Measurements from ENCODE around the gene DYRK1A.
"Not testable (repeated sequence)": the region's sequence is repeated elsewhere in the genome, so short reads cannot be mapped to it uniquely, and the experiment has no call there.

DYRK1A gene

GRCh38 chr21:37366482-37367316 is at the start of gene DYRK1A:
Gene DYRK1A, plus strand, starts transcription at chr21:37366773. Its CDS starts 53,602 bp downstream, at chr21:37420375.
- DNase-seq (ENCODE audit: low read depth, low spot score): peak; percentile 97

- DNase-seq (ENCODE audit: low read depth, low spot score): no peak
Observed at GRCh38 chr21:37319551-37319950, 47.0 kb upstream of the DYRK1A start.

- no peak for DNase-seq (ENCODE audit: low read depth, low spot score)
Observed at GRCh38 chr21:37322084-37322483, 44.5 kb upstream of the DYRK1A start.

DNA sequence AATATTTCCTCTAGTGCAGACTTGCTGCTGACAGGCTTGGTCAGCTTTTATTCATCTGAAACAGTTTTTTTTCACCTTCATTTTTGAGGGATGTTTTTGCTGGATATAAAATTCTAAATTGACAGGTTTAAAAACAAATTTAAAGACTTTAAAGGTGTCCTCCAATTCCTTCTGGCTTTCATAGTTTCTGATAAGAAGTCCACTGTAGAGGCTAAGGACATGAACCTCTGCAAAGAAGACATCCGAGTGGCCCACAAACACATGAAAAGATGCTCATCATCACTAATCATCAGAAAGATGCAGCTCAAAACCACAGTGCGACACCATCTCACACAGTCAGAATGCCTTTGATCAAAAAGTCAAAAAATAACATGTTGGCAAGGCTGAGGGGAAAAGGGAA is 42.0 kb upstream of the DYRK1A start:
- DNase-seq (ENCODE audit: low read depth, low spot score): no peak

DNA sequence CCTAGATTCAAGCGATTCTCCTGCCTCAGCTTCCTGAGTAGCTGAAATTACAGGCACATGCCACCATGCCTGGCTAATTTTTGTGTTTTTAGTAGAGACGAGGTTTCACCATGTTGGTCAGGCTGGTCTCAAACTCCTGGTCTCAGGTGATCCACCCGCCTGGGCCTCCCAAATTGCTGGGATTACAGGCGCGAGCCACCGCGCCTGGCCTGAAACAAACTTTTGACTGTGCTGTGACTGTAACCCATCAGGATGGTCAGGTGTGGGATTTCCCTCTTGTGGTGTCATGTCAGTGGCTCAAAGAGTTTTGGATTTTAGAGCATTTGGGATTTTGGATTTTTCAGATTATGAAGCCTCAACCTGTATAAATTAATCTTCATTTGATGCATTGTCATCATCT is 38.4 kb upstream of the DYRK1A start:
- DNase-seq (ENCODE audit: low read depth, low spot score): not testable (repeated sequence)

DNA sequence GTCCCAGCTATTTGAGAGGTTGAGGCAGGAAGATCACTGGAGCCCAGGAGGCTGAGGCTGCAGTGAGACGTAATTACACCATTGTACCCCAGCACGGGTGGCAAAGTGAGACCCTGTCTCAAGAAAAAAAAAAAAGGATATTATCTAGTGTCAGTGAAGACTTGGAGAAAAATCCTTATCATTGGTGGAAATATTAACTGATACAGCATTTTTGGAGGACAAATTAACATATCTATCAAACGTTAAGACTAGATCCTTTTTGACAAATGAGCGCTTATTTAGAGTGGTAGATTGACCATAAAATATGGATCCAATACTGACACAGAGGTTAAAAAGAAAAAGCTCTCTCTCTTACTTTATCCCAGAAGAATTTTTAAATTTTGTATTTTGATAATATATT is 35.2 kb upstream of the DYRK1A start:
- no peak for DNase-seq (ENCODE audit: low read depth, low spot score)

DNA sequence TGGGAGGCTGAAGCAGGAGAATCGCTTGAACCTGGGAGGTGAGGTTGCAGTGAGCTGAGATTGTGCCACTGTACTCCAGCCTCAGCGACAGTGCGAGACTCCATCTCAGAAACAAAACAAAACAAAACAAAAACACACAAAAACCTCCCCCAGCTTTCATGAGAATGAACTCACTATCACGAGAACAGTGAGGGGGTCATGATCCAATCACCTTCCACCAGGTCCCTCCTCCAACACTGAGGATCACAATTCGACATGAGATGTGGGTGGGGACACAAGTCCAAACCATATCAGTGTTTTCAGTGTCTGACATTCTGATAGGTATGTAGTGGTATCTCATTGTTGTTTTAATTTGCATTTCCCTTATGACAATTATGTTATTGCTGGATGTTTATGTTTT is 31.5 kb upstream of the DYRK1A start:
- DNase-seq (ENCODE audit: low read depth, low spot score): no peak

GRCh38 chr21:37337179-37337578 is 29.4 kb upstream of the DYRK1A start:
- no peak for DNase-seq (ENCODE audit: low read depth, low spot score)

DNA sequence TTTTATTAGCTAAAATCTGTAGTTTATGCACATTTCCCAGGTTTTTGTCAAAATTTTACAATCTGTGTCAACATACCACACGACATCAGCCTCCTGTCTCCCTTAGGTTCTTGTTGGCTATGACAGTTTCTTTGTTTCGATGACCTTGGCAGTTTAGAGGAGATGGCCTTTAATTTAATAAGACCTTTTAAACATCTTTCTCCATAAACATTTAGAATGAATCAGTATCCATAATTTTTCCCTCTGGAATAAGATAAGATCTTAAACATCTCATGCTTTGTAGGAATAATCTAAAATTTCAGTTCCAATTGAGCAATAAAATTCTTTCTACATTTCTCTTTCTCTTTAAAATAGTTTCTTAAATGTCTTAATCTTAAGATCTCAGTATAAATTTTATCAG is 28.7 kb upstream of the DYRK1A start:
- no peak for DNase-seq (ENCODE audit: low read depth, low spot score)

DNA sequence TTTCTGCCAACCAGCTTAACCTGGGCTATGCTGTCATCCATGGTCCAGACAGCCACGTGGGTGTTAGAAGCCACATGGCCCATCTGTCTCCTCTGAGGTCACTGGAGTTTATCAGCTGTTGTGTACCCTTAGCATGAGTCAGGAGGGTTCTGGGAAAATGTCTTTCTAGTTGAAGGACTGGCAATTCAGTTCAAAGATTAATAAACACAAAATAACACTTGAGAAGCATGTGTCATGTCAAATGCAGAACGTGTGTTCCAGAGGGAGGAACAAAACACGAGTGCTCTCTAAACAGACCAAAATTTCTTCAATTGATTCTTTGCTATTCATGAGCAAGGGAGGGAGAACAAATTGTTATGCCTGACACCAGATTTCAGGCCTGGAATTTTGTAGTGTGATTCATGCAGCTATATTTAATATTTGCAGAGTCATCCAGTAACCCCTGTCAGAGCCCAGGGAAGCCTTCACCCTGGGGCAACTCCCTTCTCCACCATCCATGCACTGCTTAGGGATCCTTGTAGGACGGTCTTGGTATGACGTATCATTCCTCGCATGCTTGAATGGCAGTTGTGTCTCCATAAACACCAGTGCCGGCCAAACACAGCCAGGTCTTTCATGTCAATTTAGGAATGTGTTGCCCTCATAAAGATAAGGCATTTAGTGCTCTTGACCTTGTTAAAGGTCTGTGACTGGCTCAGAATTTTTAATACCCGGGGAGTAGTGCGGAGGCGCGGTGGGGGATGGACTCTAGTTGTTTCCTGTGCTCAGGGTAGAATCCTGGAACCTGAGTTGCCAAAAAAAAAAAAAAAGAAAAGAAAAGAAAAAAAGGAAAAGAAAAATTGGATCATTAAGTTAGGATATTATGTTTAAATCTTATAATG is 27.7 kb upstream of the DYRK1A start:
- no peak for DNase-seq (ENCODE audit: low read depth, low spot score)

DNA sequence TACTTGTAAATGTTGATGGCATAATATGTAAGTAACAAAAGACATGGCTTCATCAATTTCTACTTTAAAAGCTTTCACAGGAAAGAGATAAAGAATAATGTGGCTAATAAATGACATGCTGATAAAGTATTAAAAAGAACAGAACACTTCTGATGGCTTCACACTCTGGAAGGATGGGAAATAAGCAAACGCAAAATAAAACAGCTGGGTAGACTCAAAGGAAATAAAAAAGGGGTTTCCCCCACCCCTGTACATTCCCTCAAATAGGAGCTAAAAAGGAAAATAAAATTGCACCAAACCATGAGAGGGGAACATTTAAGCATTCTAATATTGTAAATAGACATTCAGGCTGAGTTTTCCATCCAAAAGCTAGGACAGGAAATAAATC is 27.0 kb upstream of the DYRK1A start:
- DNase-seq (ENCODE audit: low read depth, low spot score): no peak

DNA sequence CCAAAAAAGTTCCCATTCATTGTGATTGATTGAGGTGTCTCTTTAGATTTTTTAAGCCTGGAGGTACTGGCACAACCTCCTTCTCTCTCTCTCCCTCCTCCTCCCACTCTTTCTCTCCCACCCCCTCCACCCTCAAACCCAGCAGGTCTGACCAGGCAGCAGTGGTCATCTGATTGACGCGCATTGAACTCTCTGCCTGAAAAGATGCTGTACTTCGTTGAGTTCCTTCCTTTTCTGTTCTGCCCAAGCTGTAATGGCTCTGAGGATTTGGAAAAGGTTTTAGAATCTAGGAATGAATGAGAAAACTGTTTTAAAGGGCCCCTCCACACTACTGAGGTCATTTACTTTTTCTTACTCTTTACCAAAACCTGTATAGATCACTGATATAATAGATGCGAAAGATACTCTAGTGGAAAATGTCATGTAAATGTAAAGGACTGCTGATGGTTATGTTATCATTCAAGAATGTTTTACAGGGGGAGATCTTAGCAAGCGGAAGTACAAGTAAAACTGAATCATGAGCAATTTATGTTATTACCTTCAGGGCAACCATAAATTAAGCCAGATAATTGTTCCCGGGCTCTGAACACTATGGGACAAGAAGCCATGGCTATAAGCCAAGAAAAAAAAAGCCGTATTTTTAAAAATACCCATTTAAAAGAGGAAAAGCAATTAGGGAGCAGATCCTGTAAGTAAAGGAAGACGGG is 25.2 kb upstream of the DYRK1A start:
- no peak for DNase-seq (ENCODE audit: low read depth, low spot score)

- no peak for DNase-seq (ENCODE audit: low read depth, low spot score)
Observed at GRCh38 chr21:37342046-37342632, 24.4 kb upstream of the DYRK1A start.

DNA sequence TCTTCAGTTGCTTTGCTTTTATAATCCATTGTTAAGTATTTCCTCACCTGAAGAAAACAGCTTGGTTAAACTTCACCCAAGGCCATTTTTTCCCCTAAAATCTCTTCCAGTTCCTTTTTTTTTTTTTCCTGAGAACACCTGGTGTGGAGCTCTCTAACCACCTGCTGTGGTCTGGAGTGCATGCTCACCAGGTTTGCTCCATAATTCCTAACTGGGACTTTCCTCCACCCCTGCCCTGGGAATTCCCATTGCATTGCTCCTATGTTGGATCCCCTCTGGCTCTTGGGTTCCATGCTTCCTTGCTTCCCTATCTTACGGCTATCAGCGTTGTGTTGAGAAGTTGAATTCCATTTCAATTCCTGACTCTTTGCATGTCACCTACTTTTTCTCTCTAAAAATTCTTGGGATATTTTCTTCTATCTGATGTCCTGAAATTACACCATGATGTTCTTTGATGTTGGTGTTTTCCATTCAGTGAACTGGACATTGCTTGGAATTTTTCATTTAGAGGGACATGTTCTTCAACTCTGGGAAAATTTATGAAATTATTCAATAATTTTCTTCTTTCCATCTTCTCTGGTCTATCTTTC is 19.6 kb upstream of the DYRK1A start:
- no peak for DNase-seq (ENCODE audit: low read depth, low spot score)

GRCh38 chr21:37348664-37349063 is 17.9 kb upstream of the DYRK1A start:
- no peak for DNase-seq (ENCODE audit: low read depth, low spot score)

GRCh38 chr21:37350472-37350871 is 16.1 kb upstream of the DYRK1A start:
- DNase-seq (ENCODE audit: low read depth, low spot score): no peak

- DNase-seq (ENCODE audit: low read depth, low spot score): no peak
Observed at GRCh38 chr21:37356706-37357105, 9.9 kb upstream of the DYRK1A start.

DNA sequence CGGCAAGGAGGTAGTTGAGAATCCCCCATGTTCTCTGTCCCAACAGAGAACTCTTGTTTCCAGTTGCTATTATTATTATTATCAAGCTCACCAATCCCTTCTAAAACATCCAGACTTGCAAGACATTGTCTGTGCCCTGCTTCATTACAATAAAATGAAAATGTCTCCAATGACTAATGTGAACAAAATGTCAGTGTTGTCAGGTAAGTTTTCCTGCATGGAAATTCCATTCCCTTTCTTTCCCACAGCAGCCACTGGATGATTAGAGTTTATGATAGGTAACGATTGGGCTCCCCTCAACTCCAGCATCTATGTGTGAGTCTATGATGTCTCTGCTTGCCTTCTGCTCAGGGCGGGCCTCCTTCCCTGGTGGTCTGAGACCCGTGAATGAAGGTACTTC is 8.9 kb upstream of the DYRK1A start:
- DNase-seq (ENCODE audit: low read depth, low spot score): no peak

DNA sequence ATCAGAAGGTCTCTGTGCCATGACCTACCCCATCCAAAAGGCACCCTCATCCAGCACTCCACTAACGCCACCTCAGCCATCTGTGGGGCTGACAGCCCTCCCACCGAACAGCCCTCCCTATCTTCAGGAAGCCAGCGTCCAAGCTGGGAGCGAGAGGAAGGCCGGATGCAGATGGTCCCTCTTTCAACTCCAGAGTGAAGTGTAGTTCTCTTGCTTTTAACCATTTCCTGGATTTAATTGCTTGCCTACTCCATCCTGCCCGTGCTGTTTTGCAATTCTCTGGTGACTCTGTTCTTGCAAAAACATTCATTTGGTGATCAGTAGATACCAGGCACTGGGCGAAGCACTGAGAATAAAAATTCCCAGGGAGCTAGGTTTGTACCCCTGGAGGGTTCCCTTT is 8.2 kb upstream of the DYRK1A start:
- DNase-seq (ENCODE audit: low read depth, low spot score): no peak

DNA sequence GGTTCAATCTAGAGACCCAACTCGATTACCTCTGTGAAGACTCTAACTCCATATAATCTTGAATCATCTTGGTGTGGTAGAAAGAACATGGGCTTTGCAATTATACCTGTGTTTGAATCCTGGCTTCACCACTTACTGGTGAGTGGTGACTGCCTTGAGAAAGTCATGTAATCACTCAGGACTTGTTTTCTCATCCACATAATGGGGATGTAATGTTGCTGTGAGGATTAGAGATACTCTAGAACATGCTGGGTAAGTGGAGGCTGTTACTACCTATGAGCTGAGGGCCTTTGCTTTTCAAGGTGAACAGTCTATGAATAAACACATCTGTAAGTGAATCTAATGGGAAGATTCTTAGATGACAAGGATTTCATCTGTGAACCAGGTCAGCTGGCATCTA is 2.6 kb upstream of the DYRK1A start:
- DNase-seq (ENCODE audit: low read depth, low spot score): no peak

- DNase-seq (ENCODE audit: low read depth, low spot score): no peak
Observed at GRCh38 chr21:37364722-37365121, 1.9 kb upstream of the DYRK1A start.
